HepG2 (cell line): ENCODE data around the gene HAUS5. TPM values are rescaled to one million over a fixed set of nuclear protein-coding genes. Genes with fewer than 3 reads are reported as not detected.

Experiments used
- ATAC-seq: fragments of 200-7000 bp; cut with Tn5 transposase; 3 replicates; pipeline ENCODE4 v1.9.1; 2020; ENCODE audit warnings: mild to moderate bottlenecking, moderate library complexity
- BruUV-seq: library from RNA; stranded (reverse); fragments of 400-500 nt; replicated peaks from 2 replicates; lab custom pipeline; 2021; lab: Mats Ljungman, UMichigan
- CTCF ChIA-PET: fragments of 300-600 bp; formaldehyde crosslinking; extraction: SDS; loops from one replicate; lab custom pipeline; 2021; ENCODE audit warnings: low total read pairs, inconsistent platforms, low intra/inter-chr PET ratio; lab: Yijun Ruan, JAX
- POLR2A ChIA-PET: fragments of 350-600 bp; sonication (Branson Sonifier 250); formaldehyde crosslinking; loops from one replicate; lab custom pipeline; 2020; ENCODE audit warnings: antibody characterized with exemption, inconsistent platforms; lab: Yijun Ruan, JAX
- DNase-seq: peaks from one replicate; pipeline ENCODE4 v3.0.0-alpha.2; 2015; ENCODE audit warnings: low spot score
- FAIRE-seq: peaks from 3 replicates; lab custom pipeline; 2011; peaks lifted over from hg19 to GRCh38; lab: Jason Lieb, UNC
- H2AFZ ChIP-seq: one replicate; pipeline ENCODE4 v1.6.1; 2011; ENCODE audit warnings: low read length, inconsistent platforms
- H3K27ac ChIP-seq: fragments of 300-600 bp; 3 replicates; pipeline ENCODE4 v1.8.0; 2011; ENCODE audit warnings: mixed run types, mild to moderate bottlenecking, mixed read lengths, low read length, inconsistent platforms; ENCODE audit not compliant: insufficient read depth; ENCODE audit errors: extremely low read length
- H3K27me3 ChIP-seq, 2 experiments: fragments of 200-600 bp in 1 of 2; 2 replicates in 1 of 2; 3 replicates in 1 of 2; pipeline versions ENCODE4 v1.6.0 to v1.8.0; 2011; ENCODE audit warnings: low read length in 2 of 2, mild to moderate bottlenecking in 2 of 2, moderate library complexity in 2 of 2, inconsistent platforms in 1 of 2; ENCODE audit not compliant: insufficient read depth in 2 of 2, control insufficient read depth in 1 of 2
- H3K36me3 ChIP-seq, 2 experiments: fragments of 200-600 bp in 1 of 2; replicated peaks in 1 of 2; 2 replicates in 1 of 2; 3 replicates in 1 of 2; pipeline versions ENCODE4 v1.5.1 to v1.8.0; 2011; ENCODE audit warnings: low read length in 2 of 2, inconsistent platforms in 1 of 2; ENCODE audit not compliant: insufficient read depth in 2 of 2, control insufficient read depth in 1 of 2
- H3K4me1 ChIP-seq: 2 replicates; pipeline ENCODE4 v1.5.1; 2012; ENCODE audit warnings: low read length, inconsistent platforms; ENCODE audit not compliant: insufficient read depth
- H3K4me2 ChIP-seq: 2 replicates; pipeline ENCODE4 v1.6.0; 2011; ENCODE audit warnings: low read depth, low read length, inconsistent platforms
- H3K4me3 ChIP-seq, 3 experiments: fragments of 200-600 bp in 1 of 3; sonication (generic), shearing (Covaris generic) in 1 of 3; replicated peaks in 1 of 3; 2 replicates each; pipeline ENCODE4 v1.5.1; 2011 to 2016; ENCODE audit warnings: low read length in 3 of 3, inconsistent platforms in 2 of 3, low read depth in 2 of 3, mild to moderate bottlenecking in 2 of 3, control low read depth in 1 of 3, mixed read lengths in 1 of 3; ENCODE audit not compliant: insufficient read depth in 1 of 3
- H3K79me2 ChIP-seq: one replicate; pipeline ENCODE4 v1.6.1; 2011; ENCODE audit warnings: low read length, inconsistent platforms; ENCODE audit not compliant: insufficient read depth
- H3K9ac ChIP-seq: 2 replicates; pipeline ENCODE4 v1.6.0; 2011; ENCODE audit warnings: mild to moderate bottlenecking, low read depth, low read length, inconsistent platforms; ENCODE audit not compliant: insufficient read depth
- H3K9me3 ChIP-seq: 2 replicates; pipeline ENCODE4 v1.5.1; 2012; ENCODE audit warnings: mild to moderate bottlenecking, low read length
- H4K20me1 ChIP-seq: 2 replicates; pipeline ENCODE4 v1.6.0; 2011; ENCODE audit warnings: inconsistent platforms, mild to moderate bottlenecking, low read length, moderate library complexity; ENCODE audit not compliant: insufficient read depth
- AKNA ChIP-seq: sonication (generic); formaldehyde crosslinking; IDR thresholded peaks from 2 replicates; pipeline ENCODE4 v1.4.0; 2020; ENCODE audit warnings: missing genetic modification reagents, borderline replicate concordance
- CREBL2 ChIP-seq: sonication (generic); formaldehyde crosslinking; IDR thresholded peaks from 2 replicates; pipeline ENCODE4 v1.8.1; 2023; ENCODE audit warnings: missing genetic modification reagents, mild to moderate bottlenecking, borderline replicate concordance
- EEA1 ChIP-seq: sonication (generic); formaldehyde crosslinking; IDR thresholded peaks from 2 replicates; pipeline ENCODE4 v1.5.1; 2020; ENCODE audit warnings: mild to moderate bottlenecking, missing genetic modification reagents, borderline replicate concordance
- EHMT2 ChIP-seq: fragments of 200-600 bp; sonication (generic); IDR thresholded peaks from 2 replicates; pipeline ENCODE4 v1.7.0; 2017; ENCODE audit warnings: antibody characterized with exemption, low read depth, low read length, borderline replicate concordance
- IKZF5 ChIP-seq: IDR thresholded peaks from 2 replicates; pipeline ENCODE4 v1.6.1; 2018; ENCODE audit warnings: missing genetic modification reagents, mild to moderate bottlenecking, missing compliant biosample characterization
- MZF1 ChIP-seq: sonication (generic); formaldehyde crosslinking; IDR thresholded peaks from 2 replicates; pipeline ENCODE4 v1.8.1; 2023; ENCODE audit warnings: mild to moderate bottlenecking, missing genetic modification reagents, borderline replicate concordance
- NCOA2 ChIP-seq: sonication (generic); formaldehyde crosslinking; IDR thresholded peaks from 2 replicates; pipeline ENCODE4 v1.8.0; 2022; ENCODE audit warnings: inconsistent platforms
- NR2F2 ChIP-seq: IDR thresholded peaks from 2 replicates; pipeline ENCODE4 v1.6.1; 2012; ENCODE audit warnings: low read depth, inconsistent platforms, borderline replicate concordance
- PBX2 ChIP-seq: IDR thresholded peaks from 2 replicates; pipeline ENCODE4 v1.6.1; 2016; ENCODE audit warnings: control low read depth
- PCBP2 ChIP-seq: fragments of 200-400 bp; formaldehyde crosslinking; optimal IDR thresholded peaks from 2 replicates; pipeline ENCODE3; 2018; ENCODE audit warnings: low read length, low read depth; ENCODE audit not compliant: poor library complexity, severe bottlenecking
- SMAD1 ChIP-seq: sonication (generic); formaldehyde crosslinking; IDR thresholded peaks from 2 replicates; pipeline ENCODE4 v1.4.0; 2020; ENCODE audit warnings: missing genetic modification reagents, low read depth, mild to moderate bottlenecking, borderline replicate concordance
- SMARCC2 ChIP-seq: fragments of 450-650 bp; IDR thresholded peaks from 2 replicates; pipeline ENCODE4 v1.6.1; 2017; ENCODE audit warnings: antibody characterized with exemption, mild to moderate bottlenecking
- TCF7L2 ChIP-seq: IDR thresholded peaks from 2 replicates; pipeline ENCODE4 v1.6.1; 2011; ENCODE audit warnings: mild to moderate bottlenecking, low read depth, low read length, moderate library complexity
- ZEB1 ChIP-seq: IDR thresholded peaks from 2 replicates; pipeline ENCODE4 v1.6.1; 2012; ENCODE audit warnings: mild to moderate bottlenecking, low read depth, inconsistent platforms; ENCODE audit not compliant: insufficient replicate concordance
- ZNF580 ChIP-seq: IDR thresholded peaks from 2 replicates; pipeline ENCODE4 v1.6.1; 2016; ENCODE audit warnings: low read depth, borderline replicate concordance
- WGBS: methylation state at CpG from one replicate; pipeline ENCODE4 v1.1.6; 2017; ENCODE audit warnings: low lambda C conversion rate; 5-methylcytosine and 5-hydroxymethylcytosine counted together
- in situ Hi-C: cut with HindIII; loops from 2 replicates; pipeline ENCODE4 v1.10.0; 2017; ENCODE audit warnings: low pct_unique_long_range_greater_than_20kb; ENCODE audit not compliant: extremely low pct_ligation_motif_present
- intact Hi-C: fragments of 100-400 bp; cut with micrococcal nuclease; formaldehyde crosslinking; loops from one replicate; pipeline ENCODE4 v1.10.0; 2022; ENCODE audit not compliant: unreplicated experiment
- polyA plus RNA-seq, 8 experiments: library from polyadenylated mRNA; depleted of rRNA in 3 of 8; stranded (reverse) in 7 of 8; unstranded in 1 of 8; fragments of >200 nt; fragmentation: Illumina TruSeq in 4 of 8; extraction: Trizol in 4 of 8; gene quantifications; 2 replicates each; pipeline versions ENCODE4 v1.2.1 to v1.2.3, GENCODE V29; 2011 to 2016; ENCODE audit warnings: low read depth in 4 of 8, missing spikeins in 1 of 8, mixed read lengths in 1 of 8; ENCODE audit not compliant: insufficient read depth in 1 of 8
- total RNA-seq, 5 experiments: library from RNA; depleted of rRNA; stranded (reverse); fragments of >200 nt; fragmentation: Illumina TruSeq; extraction: Trizol; gene quantifications; 2 replicates each; pipeline ENCODE4 v1.2.3, GENCODE V29; 2016; ENCODE audit warnings: low read depth in 1 of 5

HAUS5 gene
- total and polyA plus RNA-seq, 2 of the 13 experiments (the other 11 are each of a cell fraction or from before 2014, with no cell fraction given), result 10.3 to 17.7 TPM

- 0 out of 2 replicates have a peak, but pooled peaks have one; percentile 32 for TF ChIP-seq PBX2 (CRISPR knock-in tag)
- no peak for TF ChIP-seq TCF7L2
- TF ChIP-seq NCOA2 (CRISPR knock-in tag), result no peak
- no peak for TF ChIP-seq ZNF580 (CRISPR knock-in tag)
These were observed 16.1 kb upstream of the HAUS5 start (continued) for GRCh38 chr19:35596366-35596999.

GRCh38 chr19:35601971-35602370 lies 10.6 kb upstream of the HAUS5 start:
- intact Hi-C loops, result no loop called here
- CTCF ChIA-PET, result no interaction called here
- POLR2A ChIA-PET, result no interaction called here
- TF ChIP-seq EHMT2 (no peak), SMARCC2 (no peak), PCBP2 (no peak), SMAD1 (CRISPR knock-in tag) (no peak), IKZF5 (no peak), MZF1 (no peak), ZEB1 (no peak), AKNA (CRISPR knock-in tag) (no peak), EEA1 (CRISPR knock-in tag) (no peak), NR2F2 (no peak), CREBL2 (CRISPR knock-in tag) (no peak)

More at GRCh38 chr19:35601971-35602370, 10.6 kb upstream of the HAUS5 start:
- no peaks in the 10 kb centered on the region for H3K79me2 ChIP-seq
- no peak overlapping the region for H2AFZ ChIP-seq
- H3K4me2 ChIP-seq, result no peak overlapping the region
- no peak overlapping the region for H3K27ac ChIP-seq
- WGBS, result 84% methylated on average over 3 of the region's 3 CpGs
- BruUV-seq, result no TSS peak
- no peaks in the 10 kb centered on the region for H3K36me3 ChIP-seq
- ATAC-seq (no peak), FAIRE-seq (no peak), DNase-seq (no peak)
- no peak overlapping the region for H3K4me3 ChIP-seq
- peaks cover 10% of the 10 kb centered on the region for H3K9me3 ChIP-seq
- peaks cover 35% of the 10 kb centered on the region for H3K4me1 ChIP-seq
- in situ Hi-C loops, result no loop called here
- peaks cover 0 to 11% of the 10 kb centered on the region in 2 experiments; a peak in 1 of 5 replicates for H3K27me3 ChIP-seq
- H4K20me1 ChIP-seq, result no peaks in the 10 kb centered on the region
- no peak overlapping the region for H3K9ac ChIP-seq
